ENCODE measurements around the gene VPS52. TPM values are rescaled to one million over a fixed set of nuclear protein-coding genes. Genes with fewer than 3 reads are reported as not detected.
A peak's percentile ranks its signal among the peaks of the same experiment; 100 is the strongest.

The VPS52 gene
- total RNA-seq, 4 donors from 2014 or later = 37.7 to 46.5 (median 45.2) TPM

DNA sequence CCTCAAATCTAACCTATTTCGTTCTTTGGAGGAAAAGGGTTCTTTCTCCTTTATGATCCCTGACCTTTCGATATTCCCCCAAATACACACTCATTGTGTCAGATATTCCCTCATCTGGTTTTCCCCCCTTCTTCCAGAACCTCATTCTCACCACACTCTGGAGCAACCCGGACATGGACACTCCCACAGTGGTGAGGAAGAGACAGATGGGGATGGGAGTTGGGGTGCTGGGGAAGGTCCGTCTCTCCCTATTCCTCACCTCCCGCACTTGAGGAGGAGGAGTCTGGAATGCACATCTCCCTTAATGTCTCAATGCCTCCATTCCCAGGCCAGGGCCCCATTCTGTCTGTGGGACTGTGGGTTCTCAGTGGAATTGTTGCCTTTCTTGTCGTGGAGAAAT is 69.7 kb downstream of the VPS52 start:
- H3K27ac ChIP-seq = no peak overlapping the region
- H3K9me3 ChIP-seq = no peaks in the 10 kb centered on the region
- no peaks in the 10 kb centered on the region for H3K27me3 ChIP-seq
- no peak for TF ChIP-seq POLR2A (IDR thresholded peaks at IDR 0.05)
- TF ChIP-seq EP300 (IDR thresholded peaks at IDR 0.05) = no peak
- TF ChIP-seq CTCF (IDR thresholded peaks at IDR 0.05) = no peak
- H3K4me3 ChIP-seq = peak overlapping the region in 3 of 4 donors; percentile 60 to 88 (median 79)
- WGBS, 2 donors = 76 to 79% methylated on average over 6 of the region's 6 CpGs
- DNase-seq (ENCODE audit: low spot score in 2 of 2) = no peak
- peaks cover 3 to 80% (median 48%) of the 10 kb centered on the region in 4 donors for H3K4me1 ChIP-seq
- peaks cover 0 to 29% (median 1%) of the 10 kb centered on the region in 3 donors for H3K36me3 ChIP-seq

DNA sequence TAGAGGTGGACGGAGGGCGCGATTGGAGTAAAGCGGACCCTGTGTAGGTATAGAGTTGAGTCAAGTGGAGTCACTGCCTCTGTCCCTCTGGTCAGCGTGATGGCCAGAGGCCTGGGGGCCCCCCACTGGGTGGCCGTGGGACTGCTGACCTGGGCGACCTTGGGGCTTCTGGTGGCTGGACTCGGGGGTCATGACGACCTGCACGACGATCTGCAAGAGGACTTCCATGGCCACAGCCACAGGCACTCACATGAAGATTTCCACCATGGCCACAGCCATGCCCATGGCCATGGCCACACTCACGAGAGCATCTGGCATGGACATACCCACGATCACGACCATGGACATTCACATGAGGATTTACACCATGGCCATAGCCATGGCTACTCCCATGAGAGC is 70.5 kb downstream of the VPS52 start:
- TF ChIP-seq EP300 (IDR thresholded peaks at IDR 0.05) (no peak), CTCF (IDR thresholded peaks at IDR 0.05) (peak in 1 of 5 experiments; percentile 17)
- Histone ChIP-seq H3K4me1 (peaks cover 3 to 81% (median 46%) of the 10 kb centered on the region in 4 donors), H3K4me3 (peak overlapping the region; percentile 60 to 91 (median 84)), H3K9me3 (no peaks in the 10 kb centered on the region), H3K27ac (peak overlapping the region; percentile 94 to 97 (median 96)), H3K36me3 (peaks cover 0 to 37% (median 9%) of the 10 kb centered on the region in 3 donors), H3K27me3 (no peaks in the 10 kb centered on the region)
- no peak for DNase-seq (ENCODE audit: low spot score in 2 of 2)
- WGBS, 2 donors = 0 to 1% methylated on average over 12 to 14 of the region's 14 CpGs

Small RNAs within 50 kb of the gene (small RNA-seq; reads per million reads assigned to genes)
- 1.3 reads per million, percentile 37 among the genes with 10 or more reads in this experiment for gene MIR219A1

Other genes starting within 250 kb of the VPS52 start
- 100 to 1,000 TPM in 2 of 4 donors, 10 to 100 TPM in 2; 39.8 to 179 (median 109) TPM for gene HLA-DPA1, start 198.2 kb downstream of the VPS52 start, total RNA-seq
- gene HLA-DPB1, start 195.9 kb downstream of the VPS52 start, total RNA-seq = 100 to 1,000 TPM in 1 of 4 donors, 10 to 100 TPM in 3; 56.5 to 121 (median 76.4) TPM
- gene COL11A2, start 79.4 kb downstream of the VPS52 start, total RNA-seq = 1 to 10 TPM; 1.5 to 4.3 (median 2.9) TPM
- 10 to 100 TPM; 34.3 to 64.7 (median 43.9) TPM for gene RXRB, start 71.2 kb downstream of the VPS52 start, total RNA-seq
- gene SLC39A7, start 71.0 kb downstream of the VPS52 start, total RNA-seq = 10 to 100 TPM; 45.4 to 61.3 (median 58.1) TPM
- 10 to 100 TPM; 10.0 to 33.9 (median 19.1) TPM for gene HSD17B8, start 67.2 kb downstream of the VPS52 start, total RNA-seq
- 10 to 100 TPM; 16.1 to 25.2 (median 21.6) TPM for gene RING1, start 63.4 kb downstream of the VPS52 start, total RNA-seq
- gene RPS18, start 199 bp upstream of the VPS52 start, total RNA-seq = 1,000 to 10,000 TPM; 2,115 to 2,529 (median 2,306) TPM
- 10 to 100 TPM in 3 of 4 donors, 1 to 10 TPM in 1; 7.5 to 30.4 (median 17.7) TPM for gene B3GALT4, start 5.2 kb upstream of the VPS52 start, total RNA-seq
- 10 to 100 TPM; 46.5 to 88.4 (median 69.1) TPM for gene WDR46, start 17.4 kb upstream of the VPS52 start, total RNA-seq
- gene PFDN6, start 17.7 kb upstream of the VPS52 start, total RNA-seq = 10 to 100 TPM; 12.4 to 48.7 (median 21.0) TPM
- gene RGL2, start 27.1 kb upstream of the VPS52 start, total RNA-seq = 10 to 100 TPM; 33.1 to 49.8 (median 43.7) TPM
- gene TAPBP, start 42.2 kb upstream of the VPS52 start, total RNA-seq = 10 to 100 TPM; 71.2 to 91.8 (median 89.7) TPM
- gene ZBTB22, start 45.9 kb upstream of the VPS52 start, total RNA-seq = 10 to 100 TPM; 13.8 to 21.6 (median 17.5) TPM
- gene DAXX, start 51.1 kb upstream of the VPS52 start, total RNA-seq = 10 to 100 TPM; 24.9 to 45.4 (median 36.6) TPM
- gene KIFC1, start 119.9 kb upstream of the VPS52 start, total RNA-seq = 1 to 10 TPM in 3 of 4 donors, under 1 TPM in 1; 0.42 to 3.6 (median 2.1) TPM
- gene PHF1, start 139.1 kb upstream of the VPS52 start, total RNA-seq = 100 to 1,000 TPM in 1 of 4 donors, 10 to 100 TPM in 3; 63.3 to 101 (median 83.3) TPM
- gene CUTA, start 146.2 kb upstream of the VPS52 start, total RNA-seq = 100 to 1,000 TPM; 110 to 161 (median 154) TPM
- 10 to 100 TPM; 13.0 to 29.7 (median 19.2) TPM for gene SYNGAP1, start 148.2 kb upstream of the VPS52 start, total RNA-seq
- 1 to 10 TPM; 3.1 to 3.7 (median 3.4) TPM for gene ZBTB9, start 182.7 kb upstream of the VPS52 start, total RNA-seq